ENCODE data around the gene OTUD1.

OTUD1 gene

DNA sequence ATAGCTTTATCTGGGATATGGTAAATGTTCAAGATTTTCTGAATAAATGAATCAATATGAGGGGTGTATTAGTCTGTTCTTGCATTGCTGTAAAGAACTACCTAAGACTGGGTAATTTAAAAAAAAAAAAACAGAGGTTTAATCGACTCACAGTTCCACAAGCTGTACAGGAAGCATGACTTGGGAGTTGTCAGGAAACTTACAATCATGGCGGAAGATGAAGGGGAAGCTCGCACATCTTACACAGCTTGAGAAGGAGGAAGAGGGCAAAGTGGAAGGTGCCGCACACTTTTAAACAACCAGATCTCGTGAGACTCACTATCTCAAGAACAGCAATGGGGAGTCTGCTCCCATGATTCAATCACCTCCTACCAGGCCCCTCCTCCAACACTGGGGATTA, 32.5 kb upstream of the OTUD1 start:
- H3K27me3 ChIP-seq (ENCODE audit: insufficient read depth, low read depth, severe bottlenecking), result no peaks in the 10 kb centered on the region
- no peaks in the 10 kb centered on the region for H3K9me3 ChIP-seq (ENCODE audit: severe bottlenecking)
- no peak overlapping the region for H3K4me3 ChIP-seq (ENCODE audit: low read depth, low read length)
- H3K27ac ChIP-seq, result no peak overlapping the region
- no peak for TF ChIP-seq CTCF (IDR thresholded peaks at IDR 0.05; ENCODE audit: low read depth, low read length)
- DNase-seq, result no peak
- no peaks in the 10 kb centered on the region for H3K36me3 ChIP-seq

DNA sequence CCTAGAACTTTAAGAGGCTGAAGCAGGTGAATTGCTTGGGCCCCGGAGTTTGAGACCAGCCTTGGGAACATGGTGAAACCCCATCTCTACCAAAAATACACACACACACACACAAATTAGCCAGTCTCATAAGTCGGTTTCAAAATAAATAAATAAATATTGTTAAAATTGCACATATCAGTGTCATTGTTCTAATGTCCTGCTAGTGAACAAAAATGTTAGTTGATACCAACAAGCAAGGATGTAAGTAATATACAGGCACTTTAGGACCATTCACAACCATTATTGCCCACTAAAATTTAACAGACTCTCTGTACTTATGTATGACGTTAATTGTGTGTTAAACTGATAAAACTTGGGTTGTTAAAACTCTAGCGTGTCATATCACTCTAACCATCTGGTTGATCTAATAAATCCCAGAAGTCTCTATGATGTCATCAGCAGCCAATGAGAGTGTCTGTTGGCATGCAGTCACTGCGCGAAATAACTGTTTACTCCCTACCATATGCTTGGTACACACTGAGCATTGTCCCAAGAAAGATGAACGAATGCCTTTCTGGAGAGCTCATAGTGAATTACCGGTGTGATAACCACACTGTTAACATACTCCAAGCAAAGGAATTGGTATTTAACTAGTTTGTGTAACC, 30.4 kb upstream of the OTUD1 start:
- Histone ChIP-seq H3K27ac (no peak overlapping the region), H3K36me3 (no peaks in the 10 kb centered on the region), H3K4me3 (ENCODE audit: low read depth, low read length) (no peak overlapping the region), H3K27me3 (ENCODE audit: insufficient read depth, low read depth, severe bottlenecking) (no peaks in the 10 kb centered on the region), H3K9me3 (ENCODE audit: severe bottlenecking) (no peaks in the 10 kb centered on the region)
- no peak for DNase-seq
- no peak for TF ChIP-seq CTCF (IDR thresholded peaks at IDR 0.05; ENCODE audit: low read depth, low read length)

DNA sequence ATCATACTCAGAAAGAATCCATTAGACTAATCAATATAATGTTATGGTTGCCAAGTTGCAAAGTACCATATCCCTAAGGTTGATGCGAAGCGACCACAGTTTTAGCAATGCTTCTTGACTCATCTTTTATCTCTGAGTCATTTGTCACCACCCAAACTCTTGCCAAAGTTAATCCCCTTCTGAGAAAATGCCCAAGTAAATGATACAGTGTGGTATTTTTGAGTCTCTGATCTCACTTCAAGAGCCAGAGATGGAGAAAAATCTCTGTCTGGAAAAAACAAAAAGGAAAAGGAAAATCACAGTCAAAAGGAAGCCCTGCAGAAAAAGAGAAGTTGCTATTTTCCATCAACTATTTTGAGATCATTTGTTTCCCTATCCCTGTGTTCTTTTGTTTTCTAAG, 26.7 kb upstream of the OTUD1 start:
- no peak for TF ChIP-seq CTCF (IDR thresholded peaks at IDR 0.05; ENCODE audit: low read depth, low read length)
- Histone ChIP-seq H3K9me3 (ENCODE audit: severe bottlenecking) (no peaks in the 10 kb centered on the region), H3K36me3 (no peaks in the 10 kb centered on the region), H3K27ac (no peak overlapping the region), H3K27me3 (ENCODE audit: insufficient read depth, low read depth, severe bottlenecking) (no peaks in the 10 kb centered on the region), H3K4me3 (ENCODE audit: low read depth, low read length) (no peak overlapping the region)
- no peak for DNase-seq

- Histone ChIP-seq H3K36me3 (no peaks in the 10 kb centered on the region), H3K9me3 (ENCODE audit: severe bottlenecking) (no peaks in the 10 kb centered on the region), H3K4me3 (ENCODE audit: low read depth, low read length) (no peak overlapping the region), H3K27me3 (ENCODE audit: insufficient read depth, low read depth, severe bottlenecking) (no peaks in the 10 kb centered on the region), H3K27ac (no peak overlapping the region)
- no peak for DNase-seq
- TF ChIP-seq CTCF (IDR thresholded peaks at IDR 0.05; ENCODE audit: low read depth, low read length), result no peak
Observed at GRCh38 chr10:23413629-23414089, 25.2 kb upstream of the OTUD1 start.

DNA sequence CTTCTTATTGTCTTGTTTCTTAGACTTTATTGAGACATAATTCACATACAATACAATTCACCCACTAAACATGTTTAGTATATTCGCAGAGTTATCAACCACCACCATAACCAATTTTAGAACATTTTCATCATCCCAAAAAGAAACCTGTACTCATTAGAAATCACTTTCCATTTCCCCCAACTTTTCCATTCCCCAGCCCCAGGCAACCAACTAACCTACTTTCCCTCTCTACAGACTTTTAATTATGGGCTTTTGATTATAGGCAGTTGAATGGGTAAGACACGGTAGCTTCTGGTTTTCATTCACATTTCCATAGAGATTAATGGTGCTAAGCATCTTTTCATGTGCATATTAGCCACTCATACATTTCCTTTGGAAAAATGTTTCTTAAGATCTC, 24.2 kb upstream of the OTUD1 start:
- TF ChIP-seq CTCF (IDR thresholded peaks at IDR 0.05; ENCODE audit: low read depth, low read length), result no peak
- no peaks in the 10 kb centered on the region for H3K9me3 ChIP-seq (ENCODE audit: severe bottlenecking)
- no peak for DNase-seq
- H3K4me3 ChIP-seq (ENCODE audit: low read depth, low read length), result no peak overlapping the region
- no peaks in the 10 kb centered on the region for H3K36me3 ChIP-seq
- H3K27me3 ChIP-seq (ENCODE audit: insufficient read depth, low read depth, severe bottlenecking), result no peaks in the 10 kb centered on the region
- no peak overlapping the region for H3K27ac ChIP-seq

DNA sequence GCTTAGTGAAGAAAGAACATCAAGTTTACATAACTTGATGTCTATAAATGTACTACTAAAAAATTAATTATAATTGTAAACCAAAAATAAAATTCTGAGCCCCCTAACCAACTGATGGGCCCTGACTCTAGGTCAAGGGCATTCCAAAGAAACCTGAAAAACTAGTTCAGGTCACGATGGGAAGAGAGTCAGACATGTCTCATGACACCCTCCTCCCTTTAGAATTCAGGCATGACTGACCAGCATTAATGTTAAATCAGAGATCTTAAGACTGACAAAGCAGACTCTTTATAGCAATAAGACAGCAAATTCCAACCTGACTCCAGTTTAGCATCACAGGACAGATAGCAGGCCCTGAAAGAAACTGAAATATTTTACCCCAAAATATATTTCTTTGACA, 21.6 kb upstream of the OTUD1 start:
- no peak for TF ChIP-seq CTCF (IDR thresholded peaks at IDR 0.05; ENCODE audit: low read depth, low read length)

More for the DNA sequence above, 21.6 kb upstream of the OTUD1 start:
- DNase-seq, result no peak
- H3K27me3 ChIP-seq (ENCODE audit: insufficient read depth, low read depth, severe bottlenecking), result no peaks in the 10 kb centered on the region
- no peaks in the 10 kb centered on the region for H3K9me3 ChIP-seq (ENCODE audit: severe bottlenecking)
- H3K4me3 ChIP-seq (ENCODE audit: low read depth, low read length), result no peak overlapping the region
- H3K36me3 ChIP-seq, result no peaks in the 10 kb centered on the region
- no peak overlapping the region for H3K27ac ChIP-seq

Data from WERI-Rb-1 (cell line).